GM10847 (cell line): ENCODE measurements around the gene SLC2A4RG.

Experiments
- POLR2A ChIP-seq: IDR thresholded peaks from 2 replicates; pipeline ENCODE4 v1.6.1; 2011; ENCODE audit not compliant: insufficient read length; ENCODE audit errors: extremely low read depth

Gene SLC2A4RG

GRCh38 chr20:63696628-63697356 is 42.8 kb upstream of the SLC2A4RG start, which contains the start of gene TNFRSF6B:
Gene TNFRSF6B, plus strand, starts transcription at chr20:63696652. Its CDS starts 116 bp downstream, at chr20:63696768.
- TF ChIP-seq POLR2A = no peak

GRCh38 chr20:63697357-63697867 is 42.2 kb upstream of the SLC2A4RG start:
- no peak for TF ChIP-seq POLR2A

GRCh38 chr20:63697868-63698545 is 41.6 kb upstream of the SLC2A4RG start:
- no peak for TF ChIP-seq POLR2A

- TF ChIP-seq POLR2A = no peak
Measured at GRCh38 chr20:63698739-63699465, 40.7 kb upstream of the SLC2A4RG start.

GRCh38 chr20:63699466-63700198 is 39.9 kb upstream of the SLC2A4RG start:
- TF ChIP-seq POLR2A = no peak

GRCh38 chr20:63700199-63701050 is 39.2 kb upstream of the SLC2A4RG start:
- TF ChIP-seq POLR2A = no peak

GRCh38 chr20:63701051-63701328 is 38.6 kb upstream of the SLC2A4RG start:
- TF ChIP-seq POLR2A = no peak

- TF ChIP-seq POLR2A = no peak
Measured at GRCh38 chr20:63701329-63702035, 38.1 kb upstream of the SLC2A4RG start.

- TF ChIP-seq POLR2A = no peak
Measured at GRCh38 chr20:63702036-63702665, 37.4 kb upstream of the SLC2A4RG start.

- no peak for TF ChIP-seq POLR2A
Measured at GRCh38 chr20:63702751-63703470, 36.7 kb upstream of the SLC2A4RG start.

GRCh38 chr20:63703471-63703975 is 36.1 kb upstream of the SLC2A4RG start:
- no peak for TF ChIP-seq POLR2A

GRCh38 chr20:63703976-63704748 is 35.4 kb upstream of the SLC2A4RG start:
- TF ChIP-seq POLR2A = no peak
